Upper lobe of right lung (tissue), 1 donor: ENCODE data around the gene TVP23A. TPM values are rescaled to one million over a fixed set of nuclear protein-coding genes. Genes with fewer than 3 reads are reported as not detected.
"Not testable (repeated sequence)": the region's sequence is repeated elsewhere in the genome, so short reads cannot be mapped to it uniquely, and the experiment has no call there.

Source experiments
- ATAC-seq: fragments of 200-7000 bp; cut with Tn5 transposase; one replicate; pipeline ENCODE4 v1.9.1; 2020; ENCODE audit warnings: mild to moderate bottlenecking, moderate library complexity
- DNase-seq: peaks from one replicate; pipeline ENCODE4 v3.0.0-alpha.2; 2020
- H3K27ac ChIP-seq: fragments of 200-600 bp; one replicate; pipeline ENCODE4 v1.8.0; 2022
- H3K27me3 ChIP-seq: fragments of 200-600 bp; one replicate; pipeline ENCODE4 v1.8.0; 2022; ENCODE audit warnings: mild to moderate bottlenecking
- H3K36me3 ChIP-seq: fragments of 200-600 bp; one replicate; pipeline ENCODE4 v1.8.0; 2022
- H3K4me1 ChIP-seq: fragments of 200-600 bp; one replicate; pipeline ENCODE4 v1.8.0; 2022
- H3K4me3 ChIP-seq: fragments of 200-600 bp; one replicate; pipeline ENCODE4 v1.8.0; 2022; ENCODE audit warnings: mild to moderate bottlenecking
- H3K9me3 ChIP-seq: fragments of 200-600 bp; one replicate; pipeline ENCODE4 v1.8.0; 2022
- intact Hi-C: fragments of 100-400 bp; cut with DNase I; formaldehyde crosslinking; loops from one replicate; pipeline ENCODE4 v1.11.0; 2022
- total RNA-seq: library from RNA; stranded (reverse); fragmentation: NEBNext Ultra II Directional; extraction: Animal tissue kit (Norgen Biotek cat#: 25700); gene quantifications from one replicate; pipeline ENCODE4 v1.2.1, GENCODE V29; 2021
- TF ChIP-seq, protein P1 (sequence below): fragments of 200-600 bp; IDR thresholded peaks from one replicate; pipeline ENCODE4 v1.8.0; 2022; ENCODE audit warnings: antibody characterized with exemption
- donor health status: DM: no; HTN: yes; CAD: no; lungs with severe emphysema.

Gene TVP23A
- total RNA-seq, 1 donor from 2014 or later = 0.69 TPM

DNA sequence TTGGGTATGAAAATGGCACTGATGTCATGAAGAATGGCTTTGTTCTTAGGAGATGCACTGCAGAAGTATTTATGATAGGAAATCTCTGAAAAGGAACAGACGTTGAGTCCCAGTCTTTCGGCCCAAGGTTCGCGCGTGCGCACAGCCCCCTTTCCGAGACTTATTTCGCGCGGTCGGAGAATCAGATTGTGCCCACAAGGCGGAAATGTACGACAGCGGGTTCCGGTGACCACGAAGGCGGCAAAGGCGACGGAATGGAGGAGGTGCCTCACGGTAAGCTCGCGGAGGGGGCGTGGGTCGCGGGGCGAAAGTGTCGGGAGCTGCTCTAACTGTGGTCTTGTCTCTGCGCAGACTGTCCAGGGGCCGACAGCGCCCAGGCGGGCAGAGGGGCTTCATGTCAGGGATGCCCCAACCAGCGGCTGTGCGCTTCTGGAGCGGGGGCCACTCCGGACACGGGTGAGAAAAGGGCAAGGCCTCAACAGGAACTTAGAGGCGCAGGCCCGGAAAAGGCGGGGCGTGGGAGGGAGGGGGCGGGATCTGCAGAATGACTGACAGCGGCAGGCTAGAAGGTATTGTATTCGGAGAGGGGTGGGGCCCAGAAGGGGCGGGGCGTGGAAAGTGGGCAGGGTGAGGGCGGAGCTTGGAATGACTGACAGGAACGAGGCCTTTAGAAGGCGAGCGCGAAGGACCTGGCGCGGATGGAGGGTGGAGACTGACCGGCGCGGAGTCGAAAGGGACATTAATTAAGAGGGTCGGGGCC, 74.8 kb downstream of the TVP23A start, which contains the start of gene NUBP1:
Gene NUBP1, plus strand, starts transcription at position 233 of the 760 bp plus-strand sequence. Its CDS starts 22 bp downstream, at position 255.
- H3K4me1 ChIP-seq = peaks cover 26% of the 10 kb centered on the region
- H3K27ac ChIP-seq = peak within 1 kb of the TSS; percentile 97
- H3K9me3 ChIP-seq = no peaks in the 10 kb centered on the region
- intact Hi-C loops = loop anchor here (10.0 kb wide), 1 partner anchor 181 kb away; no protein-coding TSS in a partner anchor
- TF ChIP-seq, protein P1, sequence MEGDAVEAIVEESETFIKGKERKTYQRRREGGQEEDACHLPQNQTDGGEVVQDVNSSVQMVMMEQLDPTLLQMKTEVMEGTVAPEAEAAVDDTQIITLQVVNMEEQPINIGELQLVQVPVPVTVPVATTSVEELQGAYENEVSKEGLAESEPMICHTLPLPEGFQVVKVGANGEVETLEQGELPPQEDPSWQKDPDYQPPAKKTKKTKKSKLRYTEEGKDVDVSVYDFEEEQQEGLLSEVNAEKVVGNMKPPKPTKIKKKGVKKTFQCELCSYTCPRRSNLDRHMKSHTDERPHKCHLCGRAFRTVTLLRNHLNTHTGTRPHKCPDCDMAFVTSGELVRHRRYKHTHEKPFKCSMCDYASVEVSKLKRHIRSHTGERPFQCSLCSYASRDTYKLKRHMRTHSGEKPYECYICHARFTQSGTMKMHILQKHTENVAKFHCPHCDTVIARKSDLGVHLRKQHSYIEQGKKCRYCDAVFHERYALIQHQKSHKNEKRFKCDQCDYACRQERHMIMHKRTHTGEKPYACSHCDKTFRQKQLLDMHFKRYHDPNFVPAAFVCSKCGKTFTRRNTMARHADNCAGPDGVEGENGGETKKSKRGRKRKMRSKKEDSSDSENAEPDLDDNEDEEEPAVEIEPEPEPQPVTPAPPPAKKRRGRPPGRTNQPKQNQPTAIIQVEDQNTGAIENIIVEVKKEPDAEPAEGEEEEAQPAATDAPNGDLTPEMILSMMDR = no peak
- no peaks in the 10 kb centered on the region for H3K27me3 ChIP-seq
- H3K36me3 ChIP-seq = peaks cover 18% of the 10 kb centered on the region
- peak within 1 kb of the TSS; percentile 60 for H3K4me3 ChIP-seq
- DNase-seq (peak; percentile 100), ATAC-seq (peak; percentile 99)

DNA sequence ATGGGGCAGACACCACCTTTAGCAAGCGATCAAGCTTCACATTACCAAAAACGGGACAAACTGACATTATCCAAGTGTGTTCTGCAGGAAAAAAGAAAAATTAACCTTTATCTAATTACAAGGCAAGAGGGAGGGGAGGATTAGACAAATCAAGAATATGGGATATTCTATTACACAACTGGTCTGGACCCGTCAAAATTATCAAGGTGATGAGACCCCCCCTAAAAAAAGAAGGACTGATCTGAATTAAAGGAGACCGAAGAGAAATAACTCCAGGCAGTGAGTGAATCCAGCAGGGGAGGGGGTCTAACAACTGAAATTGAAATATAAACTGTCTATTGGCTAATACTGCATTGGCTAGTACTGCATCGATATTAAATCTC, 75.4 kb downstream of the TVP23A start:
- ATAC-seq = no peak
- TF ChIP-seq, protein P1 = no peak
- peaks cover 32% of the 10 kb centered on the region for H3K4me1 ChIP-seq
- DNase-seq = no peak
- intact Hi-C loops = loop anchor here (10.0 kb wide), 1 partner anchor 182 kb away; no protein-coding TSS in a partner anchor
- peaks cover 12% of the 10 kb centered on the region for H3K36me3 ChIP-seq
- peak overlapping the region; percentile 97 for H3K27ac ChIP-seq
- H3K4me3 ChIP-seq = peak overlapping the region; percentile 60
- H3K27me3 ChIP-seq = no peaks in the 10 kb centered on the region
- H3K9me3 ChIP-seq = no peaks in the 10 kb centered on the region

DNA sequence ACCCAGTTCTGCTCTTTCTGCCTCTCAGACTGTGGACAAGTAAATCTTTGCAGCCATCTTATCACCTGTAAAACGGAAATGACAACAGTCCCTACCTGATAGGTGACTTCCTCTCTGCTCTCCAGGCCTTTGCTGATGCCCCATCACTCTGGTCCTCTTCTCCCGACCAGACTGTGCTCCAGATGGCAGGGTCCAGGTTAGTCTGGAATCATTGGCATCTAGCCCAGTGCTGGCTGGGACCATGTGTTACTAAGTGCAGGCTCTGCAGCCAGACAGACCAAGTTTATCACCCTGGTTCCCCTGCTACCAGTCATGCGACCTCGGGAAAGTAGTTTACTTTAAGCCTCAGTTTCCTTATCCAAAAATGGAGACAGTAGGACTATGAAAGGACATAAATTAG, 76.8 kb downstream of the TVP23A start:
- Histone ChIP-seq H3K27me3 (no peaks in the 10 kb centered on the region), H3K9me3 (no peaks in the 10 kb centered on the region), H3K4me1 (peaks cover 44% of the 10 kb centered on the region), H3K27ac (no peak overlapping the region), H3K36me3 (no peaks in the 10 kb centered on the region), H3K4me3 (no peak overlapping the region)
- intact Hi-C loops = loop anchor here (10.0 kb wide), 1 partner anchor 183 kb away; no protein-coding TSS in a partner anchor
- DNase-seq (no peak), ATAC-seq (no peak)
- TF ChIP-seq, protein P1 = no peak

DNA sequence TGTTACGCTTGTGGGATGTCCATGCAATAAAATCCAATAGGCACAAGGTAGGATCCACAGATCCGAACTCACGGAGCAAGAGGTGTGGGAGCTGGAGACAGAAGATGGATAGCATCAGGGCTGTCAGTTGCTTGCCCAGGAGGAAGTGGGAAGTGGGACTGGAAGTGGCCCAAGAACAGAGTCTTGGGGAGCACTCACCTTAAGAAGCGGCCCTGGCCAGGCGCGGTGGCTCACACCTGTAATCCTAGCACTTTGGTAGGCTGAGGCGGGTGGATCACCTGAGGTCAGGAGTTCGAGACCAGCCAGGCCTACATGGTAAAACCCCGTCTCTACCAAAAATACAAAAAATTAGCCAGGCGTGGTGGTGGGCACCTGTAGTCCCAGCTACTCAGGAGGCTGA, 77.3 kb downstream of the TVP23A start:
- H3K4me3 ChIP-seq, H3K36me3 ChIP-seq, H3K27me3 ChIP-seq, H3K9me3 ChIP-seq, ATAC-seq, H3K27ac ChIP-seq, DNase-seq: not testable (repeated sequence)
- intact Hi-C loops = loop anchor here (10.0 kb wide), 1 partner anchor 184 kb away; no protein-coding TSS in a partner anchor
- H3K4me1 ChIP-seq = peaks cover 43% of the 10 kb centered on the region

DNA sequence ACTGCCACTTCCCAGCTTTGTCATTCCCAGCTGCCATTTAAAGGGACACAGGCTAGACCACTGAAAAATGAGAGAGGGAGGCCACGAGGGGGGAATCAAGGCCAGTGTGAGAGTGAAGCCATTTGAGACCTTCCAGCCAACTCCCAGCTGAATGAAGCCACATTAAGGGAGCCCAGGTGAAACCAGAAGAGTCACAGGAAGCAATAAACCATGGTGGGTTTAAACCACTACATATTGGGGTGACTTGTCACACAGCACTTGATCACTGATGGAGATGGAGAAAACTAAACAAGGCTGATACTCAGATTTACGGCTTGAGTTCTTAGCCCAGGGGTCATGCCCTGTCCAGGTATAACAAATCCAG, 77.8 kb downstream of the TVP23A start:
- intact Hi-C loops = loop anchor here (10.0 kb wide), 1 partner anchor 184 kb away; no protein-coding TSS in a partner anchor
- Histone ChIP-seq H3K36me3 (no peaks in the 10 kb centered on the region), H3K4me1 (peaks cover 38% of the 10 kb centered on the region)

More for the DNA sequence above, 77.8 kb downstream of the TVP23A start:
- no peaks in the 10 kb centered on the region for H3K27me3 ChIP-seq
- ATAC-seq = no peak
- H3K27ac ChIP-seq = no peak overlapping the region
- H3K4me3 ChIP-seq = no peak overlapping the region
- TF ChIP-seq, protein P1 = no peak
- H3K9me3 ChIP-seq = no peaks in the 10 kb centered on the region
- no peak for DNase-seq
